Mesenteric fat pad (tissue), 1 donor: ENCODE results near the gene GALM. TPM values are rescaled to one million over a fixed set of nuclear protein-coding genes. Genes with fewer than 3 reads are reported as not detected.
"Not testable (repeated sequence)": the region's sequence is repeated elsewhere in the genome, so short reads cannot be mapped to it uniquely, and the experiment has no call there.

Source experiments
- DNase-seq: peaks from one replicate; pipeline ENCODE4 v3.0.0-alpha.2; 2020; ENCODE audit warnings: low spot score
- long read RNA-seq: library from polyadenylated mRNA; unstranded; transcript quantifications from one replicate; pipeline ENCODE4 v2.0.0, GENCODE V29; 2020
- total RNA-seq: library from RNA; stranded (reverse); fragmentation: NEBNext Ultra II Directional; extraction: Animal tissue kit (Norgen Biotek cat#: 25700); gene quantifications from one replicate; pipeline ENCODE4 v1.2.1, GENCODE V29; 2021
- donor health status: DM: yes; HTN: yes; CAD: no.

Gene GALM
- total RNA-seq: 16.3 TPM
- long read RNA-seq, transcript GALM-201 (7 exons, 2,484 nt): major isoform, 169 of 193 reads
- long read RNA-seq, partial matches to known transcripts: 9 of 193 reads
- long read RNA-seq, other reads (novel, unspliced or antisense): 13 of 193 reads

DNA sequence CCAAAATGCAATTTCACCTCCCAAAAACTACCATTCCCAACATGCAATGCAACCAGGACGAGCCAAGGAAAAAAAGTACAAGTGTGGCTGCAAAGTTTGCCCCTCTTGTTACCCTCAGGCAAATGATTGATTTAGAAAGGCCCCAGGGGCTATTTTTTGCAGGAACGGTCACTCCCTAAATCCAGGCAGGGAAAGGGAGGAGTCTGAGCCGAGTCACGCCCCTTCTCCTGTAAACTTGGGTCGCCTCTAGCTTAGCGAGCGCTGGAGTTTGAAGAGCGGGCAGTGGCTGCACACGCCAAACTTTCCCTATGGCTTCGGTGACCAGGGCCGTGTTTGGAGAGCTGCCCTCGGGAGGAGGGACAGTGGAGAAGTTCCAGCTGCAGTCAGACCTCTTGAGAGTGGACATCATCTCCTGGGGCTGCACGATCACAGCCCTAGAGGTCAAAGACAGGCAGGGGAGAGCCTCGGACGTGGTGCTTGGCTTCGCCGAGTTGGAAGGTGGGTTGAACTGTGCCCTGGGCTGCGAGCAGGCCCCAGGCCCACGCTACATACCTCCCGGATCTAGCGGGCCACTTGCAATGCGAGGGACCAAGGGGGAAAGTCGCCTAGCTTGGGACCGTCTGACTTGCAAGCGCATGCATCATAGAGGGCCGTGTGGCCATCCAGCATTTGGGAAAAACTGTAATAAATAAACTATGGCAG, at the start of gene GALM:
TSS of gene GALM (plus strand) at position 261 of the 702 bp plus-strand sequence. CDS start at position 309, 48 bp downstream.
- peak; percentile 91 for DNase-seq

DNA sequence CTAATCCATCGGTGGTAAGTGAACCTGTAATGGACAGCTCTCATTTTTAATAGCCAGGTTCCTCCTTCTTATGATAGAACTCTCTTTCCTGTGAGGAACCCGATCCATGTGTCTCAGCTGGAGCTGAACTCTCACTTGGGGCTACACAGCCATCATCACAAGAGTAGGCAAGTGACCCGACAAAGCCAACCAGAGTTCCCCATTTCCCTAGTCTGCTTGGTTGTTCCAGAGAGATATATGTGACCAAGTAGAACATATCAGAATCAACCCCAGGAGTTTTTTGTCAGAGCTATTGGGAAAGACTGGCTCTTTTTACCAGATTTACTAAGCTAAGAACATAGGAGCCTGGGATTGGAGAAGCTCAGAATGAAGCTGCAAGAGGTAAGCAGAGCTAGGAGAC, 48.6 kb upstream of the GALM start:
- no peak for DNase-seq

DNA sequence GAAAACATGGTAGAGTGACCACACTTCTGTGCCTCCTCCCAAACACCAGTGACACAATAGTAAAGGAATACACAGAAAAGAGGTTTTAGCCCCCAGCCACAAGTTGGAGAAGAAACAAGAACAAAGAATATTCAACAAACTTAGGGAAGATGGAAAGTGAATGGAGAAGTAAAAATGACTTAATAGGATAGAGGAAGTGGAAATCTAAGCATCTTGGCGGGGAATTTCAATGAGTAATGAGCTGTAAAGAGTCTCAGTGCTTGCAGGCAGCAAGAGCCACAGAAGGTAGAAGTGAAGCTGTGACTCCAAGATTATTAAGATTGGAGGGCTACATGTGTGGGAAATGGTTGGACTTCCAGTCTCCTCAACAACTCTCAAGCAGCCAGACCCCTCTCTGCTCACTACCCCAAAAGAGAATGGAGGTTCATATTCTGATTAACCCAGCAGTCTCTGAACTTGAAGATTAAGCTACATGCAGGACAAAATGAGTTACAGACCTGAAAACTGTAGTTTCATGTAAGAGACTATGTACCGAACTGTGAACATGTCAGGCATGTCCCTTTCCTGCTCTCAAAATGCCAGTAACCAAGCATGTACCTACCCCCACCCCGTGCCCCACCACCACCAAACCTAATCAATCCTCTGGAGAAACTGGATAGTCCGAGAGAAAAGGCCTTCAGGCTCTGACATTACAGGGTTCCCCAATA, 46.3 kb upstream of the GALM start:
- no peak for DNase-seq

DNA sequence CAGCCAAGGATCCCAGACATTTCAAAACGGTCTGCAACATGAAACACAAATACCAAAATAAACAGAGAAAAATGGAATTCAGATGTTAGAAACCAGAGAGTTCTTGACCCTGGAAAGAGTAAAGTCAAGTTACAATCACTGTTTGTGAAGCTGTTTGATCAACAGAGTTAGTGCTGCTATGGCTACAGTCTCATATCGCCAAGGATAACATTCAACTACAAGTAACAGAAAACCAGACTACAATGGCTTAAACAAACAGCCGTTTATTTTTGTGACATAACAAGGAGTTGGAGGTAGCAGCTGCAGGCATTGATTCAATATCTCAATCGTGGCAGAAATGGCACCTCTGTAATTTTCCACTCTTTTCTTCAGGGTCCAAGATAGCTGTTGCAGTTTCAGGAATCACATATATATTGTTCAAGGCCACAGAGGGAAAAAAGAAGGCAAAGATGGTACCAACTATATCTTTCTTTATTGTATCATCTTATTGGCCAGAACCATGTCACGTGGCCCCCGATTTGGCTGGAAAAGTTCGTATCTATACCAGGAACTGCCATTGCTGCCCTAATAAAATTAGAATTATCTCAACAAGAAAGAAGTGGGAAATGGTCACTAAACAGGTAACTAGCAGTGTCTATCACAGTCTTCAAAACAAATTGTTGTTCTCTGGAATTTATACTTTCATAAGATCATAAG, 45.5 kb upstream of the GALM start:
- no peak for DNase-seq

DNA sequence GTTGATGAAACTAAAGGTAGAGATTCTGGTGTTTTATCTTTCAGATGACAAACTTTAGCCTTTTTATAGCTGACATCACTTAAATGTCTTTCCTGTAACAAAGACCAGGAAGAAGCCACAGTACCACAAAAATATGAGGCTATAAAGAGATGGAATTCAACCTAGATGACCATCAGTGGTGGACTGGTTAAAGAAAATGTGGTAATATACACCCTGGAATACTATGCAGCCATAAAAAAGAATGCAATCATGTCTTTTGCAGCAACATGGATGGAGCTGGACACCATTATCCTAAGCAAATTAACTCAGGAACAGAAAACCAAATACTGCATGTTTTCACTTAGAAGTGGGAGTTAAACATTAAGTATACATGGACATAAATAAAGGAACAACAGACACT, 44.9 kb upstream of the GALM start:
- DNase-seq: no peak

DNA sequence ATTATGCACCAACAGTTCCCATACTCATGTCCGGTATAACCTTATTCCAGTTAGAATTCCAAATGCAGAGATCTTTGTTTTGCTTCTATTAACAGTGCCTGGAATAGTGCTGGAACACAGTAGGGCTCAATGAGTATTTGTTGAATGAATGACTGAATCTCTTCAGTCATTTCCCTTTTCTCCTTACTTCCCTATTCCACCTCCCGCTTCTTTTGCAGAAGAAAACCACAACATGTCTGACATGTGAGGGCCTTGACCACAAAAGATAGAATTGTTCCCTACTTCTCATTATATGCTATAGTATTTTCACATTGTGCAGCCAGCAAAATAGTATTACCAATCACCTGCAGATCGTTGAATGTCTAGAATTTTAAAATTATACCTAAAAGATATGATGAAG, 43.7 kb upstream of the GALM start:
- no peak for DNase-seq

DNA sequence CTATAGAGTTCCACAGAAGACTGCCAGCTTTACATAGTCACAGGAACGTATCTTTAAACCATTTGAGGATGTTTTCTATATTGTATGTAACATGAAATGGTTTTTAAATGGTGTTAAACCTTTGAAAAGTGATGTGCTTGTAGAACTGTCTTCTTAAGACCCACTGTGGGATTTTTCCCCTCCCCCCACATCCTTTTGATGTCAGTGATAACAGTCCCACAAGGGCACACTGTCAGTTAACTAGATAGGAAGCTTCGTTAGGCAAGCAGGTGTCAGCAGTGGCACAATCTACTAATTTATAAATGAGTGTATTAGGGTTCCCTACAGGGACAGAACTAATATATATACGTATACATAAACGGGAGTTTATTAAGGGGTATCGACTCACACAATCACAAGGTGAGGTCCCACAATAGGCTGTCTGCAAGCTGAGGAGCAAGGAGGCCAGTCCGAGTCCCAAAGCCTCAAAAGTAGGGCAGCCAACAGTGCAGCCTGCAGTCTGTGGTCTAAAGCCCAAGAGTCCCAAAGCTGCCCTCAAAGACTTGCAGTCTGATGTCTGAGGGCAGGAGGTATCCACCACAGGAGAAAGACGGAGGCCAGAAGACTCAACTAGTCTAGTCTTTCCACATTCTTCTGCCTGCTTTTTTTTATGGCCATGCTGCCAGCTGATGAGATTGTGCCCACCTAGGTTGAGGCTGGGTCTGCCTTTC, 39.4 kb upstream of the GALM start:
- no peak for DNase-seq

DNA sequence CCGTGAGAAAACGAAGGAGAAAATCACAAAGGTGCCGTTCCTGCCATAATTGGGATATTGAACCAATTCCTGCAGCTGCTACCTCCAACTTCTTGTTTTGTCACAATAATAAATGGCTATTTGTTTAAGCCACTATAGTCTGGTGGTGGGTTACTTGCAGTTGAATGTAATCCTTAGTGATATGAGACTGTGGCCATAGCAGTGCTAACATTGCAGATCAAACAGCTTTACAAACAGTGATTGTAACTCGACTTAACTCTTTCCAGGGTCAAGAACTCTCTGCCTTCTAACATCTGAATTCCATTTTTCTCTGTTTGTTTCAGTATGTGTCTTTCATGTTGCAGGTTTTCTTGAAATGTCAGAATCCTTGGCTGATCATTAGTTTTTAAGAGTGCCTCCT, 38.5 kb upstream of the GALM start:
- no peak for DNase-seq

DNA sequence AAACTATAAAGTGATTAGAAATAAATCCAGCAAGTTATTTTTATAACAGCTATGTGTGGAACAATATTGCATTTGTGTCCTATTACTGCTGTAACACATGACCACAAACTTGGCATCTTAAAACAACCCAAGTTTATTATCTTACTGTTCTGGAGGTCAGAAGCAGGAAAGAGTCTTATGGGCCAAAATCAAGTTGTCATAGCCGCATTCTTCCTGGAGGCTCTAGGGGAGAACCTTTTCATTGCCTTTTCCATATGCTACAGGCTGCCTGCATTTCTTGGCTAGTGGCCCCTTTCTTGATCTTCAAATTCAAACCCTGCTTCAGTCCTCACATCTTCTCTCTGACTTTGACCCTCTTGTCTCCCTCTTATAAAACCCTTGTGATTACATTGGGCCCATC, 36.2 kb upstream of the GALM start:
- no peak for DNase-seq

DNA sequence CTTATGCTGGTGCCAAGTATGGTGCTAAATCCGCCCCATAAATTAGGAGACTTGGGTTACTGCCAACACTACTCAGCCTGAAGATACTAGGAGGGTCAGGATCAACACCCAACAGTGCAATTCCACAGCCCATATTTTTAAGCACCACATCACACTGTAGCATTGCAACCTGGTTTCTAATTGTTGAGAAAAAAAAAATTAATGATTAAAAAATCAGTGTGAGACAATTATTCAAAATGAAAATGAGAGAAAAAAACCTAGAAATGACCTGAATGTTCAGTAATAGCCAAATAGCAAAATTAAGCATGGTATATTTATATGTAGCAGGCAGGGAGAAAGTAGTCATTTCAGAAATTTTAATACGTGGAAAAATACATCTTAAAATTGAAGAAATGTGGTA, 33.9 kb upstream of the GALM start:
- DNase-seq: no peak

DNA sequence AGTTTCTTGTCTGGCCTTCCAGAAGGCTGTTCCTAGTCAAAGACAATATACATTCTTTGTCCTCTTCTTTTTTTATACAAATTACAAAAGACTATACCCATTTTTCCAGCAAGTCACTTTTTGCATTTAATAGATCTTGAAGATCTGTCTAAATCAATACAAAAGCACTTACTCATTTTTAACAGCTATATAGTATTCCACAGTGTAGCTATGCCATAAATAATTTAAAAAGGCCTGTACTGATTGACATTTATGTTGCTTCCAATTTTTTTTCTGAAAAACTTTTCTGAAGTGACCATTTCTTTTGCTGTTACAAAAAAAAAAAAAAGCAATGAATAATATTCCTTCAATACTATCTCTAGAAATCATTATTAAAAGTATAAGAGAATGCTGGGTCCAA, 32.9 kb upstream of the GALM start:
- no peak for DNase-seq

DNA sequence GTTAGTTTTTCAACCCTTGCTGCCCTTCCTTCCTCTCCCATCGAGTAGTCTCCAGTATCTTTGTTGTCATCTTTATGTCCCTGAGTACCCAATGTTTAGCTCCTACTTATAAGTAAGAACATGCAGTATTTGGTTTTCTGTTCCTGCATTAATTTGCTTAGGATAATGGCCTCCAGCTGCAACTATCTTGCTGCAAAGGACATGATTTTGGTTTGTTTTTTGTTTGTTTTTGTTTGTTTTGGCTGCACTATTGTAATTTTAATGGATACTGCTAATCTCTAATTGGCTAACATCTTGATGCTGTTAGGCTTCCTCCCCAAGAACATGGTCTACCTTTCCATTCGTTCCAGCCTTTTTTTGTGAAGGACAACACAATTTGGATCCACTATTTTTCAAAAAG, 32.0 kb upstream of the GALM start:
- no peak for DNase-seq

DNA sequence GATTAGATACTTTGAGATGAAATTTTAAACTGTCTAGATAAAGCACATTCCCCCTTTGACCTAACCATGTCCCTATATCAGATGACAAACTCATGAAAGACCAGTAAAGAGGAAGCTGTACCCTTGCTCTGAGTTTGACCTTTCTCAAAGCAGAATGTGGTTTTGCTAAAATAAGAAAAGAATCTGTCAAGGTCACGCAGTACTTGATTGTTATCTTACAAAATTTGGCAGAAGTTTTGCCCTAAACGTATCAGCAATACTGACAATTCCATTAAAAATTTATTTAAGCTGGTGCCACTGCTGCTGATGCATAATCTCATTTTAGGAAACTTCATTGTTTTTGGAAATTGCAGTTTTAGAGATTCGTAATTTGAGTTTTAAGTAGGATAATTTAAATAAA, 31.2 kb upstream of the GALM start:
- DNase-seq: no peak

DNA sequence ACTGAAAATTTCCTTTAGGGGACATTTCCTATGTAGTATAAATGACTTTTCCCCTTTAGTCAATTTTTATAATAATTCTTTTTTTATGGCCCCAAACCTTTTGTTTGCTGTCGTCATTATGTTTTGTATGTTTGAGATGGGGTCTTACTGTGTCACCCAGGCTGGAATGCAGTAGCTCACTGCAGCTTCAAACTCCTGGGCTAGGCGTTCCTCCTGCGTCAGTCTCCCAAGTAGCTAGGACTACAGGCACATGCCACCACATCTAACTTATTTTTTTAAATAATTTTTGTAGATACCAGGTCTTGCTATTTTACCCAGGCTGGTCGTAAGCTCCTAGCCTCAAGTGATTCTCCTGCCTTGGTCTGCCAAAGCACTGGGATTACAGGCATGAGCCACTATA, 30.8 kb upstream of the GALM start:
- no peak for DNase-seq

DNA sequence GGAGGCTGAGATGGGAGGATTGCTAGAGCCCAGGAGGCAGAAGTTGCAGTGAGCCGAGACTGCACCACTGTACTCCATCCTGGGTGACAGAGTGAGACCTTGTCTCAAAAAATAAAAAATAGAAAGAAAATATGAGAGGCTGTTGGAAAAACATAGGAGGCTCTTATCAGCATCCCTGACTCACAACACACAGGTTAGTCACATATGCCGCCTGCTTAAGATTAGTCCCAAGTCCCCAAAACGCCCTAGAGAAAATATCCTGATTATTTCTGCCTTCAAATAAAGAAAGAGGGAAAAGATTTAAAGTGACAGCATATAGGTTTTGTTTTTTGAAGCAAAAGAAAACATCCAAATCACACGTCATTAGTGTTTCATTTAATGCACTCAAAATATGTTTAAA, 29.8 kb upstream of the GALM start:
- no peak for DNase-seq

DNA sequence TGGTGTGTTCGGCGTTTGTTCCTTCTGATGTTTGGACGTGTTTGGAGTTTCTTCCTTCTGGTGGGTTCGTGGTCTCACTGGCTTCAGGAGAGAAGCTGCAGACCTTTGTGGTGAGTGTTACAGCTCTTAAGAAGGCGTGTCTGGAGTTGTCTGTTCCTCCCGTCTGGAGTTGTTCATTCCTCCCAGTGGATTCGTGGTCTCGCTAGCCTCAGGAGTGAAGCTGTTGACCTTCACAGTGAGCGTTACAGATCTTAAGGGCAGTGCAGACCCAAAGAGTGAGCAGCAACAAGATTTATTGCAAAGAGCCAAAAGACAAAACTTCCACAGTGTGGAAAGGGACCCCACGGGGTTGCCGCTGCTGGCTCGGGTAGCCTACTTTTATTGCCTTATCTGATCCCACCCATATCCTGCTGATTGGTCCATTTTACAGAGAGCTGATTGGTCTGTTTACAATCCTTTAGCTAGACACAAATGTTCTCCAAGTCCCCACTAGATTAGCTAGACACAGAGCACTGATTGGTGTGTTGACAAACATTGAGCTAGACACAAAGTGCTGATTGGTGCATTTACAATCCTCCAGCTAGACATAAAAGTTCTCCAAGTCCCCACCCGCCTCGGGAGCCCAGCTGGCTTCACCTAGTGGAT, 23.4 kb upstream of the GALM start:
- DNase-seq: not testable (repeated sequence)

DNA sequence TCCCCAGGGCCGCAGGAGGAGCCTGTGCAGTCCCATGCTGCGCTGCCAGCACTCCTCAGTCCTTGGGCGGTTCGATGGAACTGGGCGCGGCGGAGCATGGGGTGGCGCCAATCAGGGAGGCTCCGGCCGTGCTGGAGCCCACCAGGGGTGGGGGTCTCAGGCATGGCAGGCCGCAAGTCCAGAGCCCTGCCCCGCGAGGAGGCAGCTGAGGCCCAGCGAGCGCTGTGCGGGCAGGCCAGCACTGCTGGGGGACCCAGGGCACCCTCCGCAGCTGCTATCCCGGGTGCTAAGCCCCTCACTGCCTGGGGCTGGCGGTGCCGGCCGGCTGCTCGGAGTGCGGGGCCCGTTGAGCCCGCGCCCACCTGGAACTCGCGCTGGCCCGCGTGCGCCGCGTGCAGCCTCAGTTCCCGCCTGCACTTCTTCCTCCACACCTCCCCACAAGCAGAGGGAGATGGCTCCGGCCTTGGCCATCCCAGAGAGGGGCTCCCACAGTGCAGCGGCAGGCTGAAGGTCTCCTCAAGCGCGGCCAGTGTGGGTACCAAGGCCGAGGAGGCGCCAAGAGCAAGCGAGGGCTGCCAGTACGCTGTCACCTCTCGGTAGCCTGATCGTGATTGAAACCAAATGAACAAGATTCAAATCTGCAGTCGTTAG, 22.8 kb upstream of the GALM start:
- DNase-seq: no peak

DNA sequence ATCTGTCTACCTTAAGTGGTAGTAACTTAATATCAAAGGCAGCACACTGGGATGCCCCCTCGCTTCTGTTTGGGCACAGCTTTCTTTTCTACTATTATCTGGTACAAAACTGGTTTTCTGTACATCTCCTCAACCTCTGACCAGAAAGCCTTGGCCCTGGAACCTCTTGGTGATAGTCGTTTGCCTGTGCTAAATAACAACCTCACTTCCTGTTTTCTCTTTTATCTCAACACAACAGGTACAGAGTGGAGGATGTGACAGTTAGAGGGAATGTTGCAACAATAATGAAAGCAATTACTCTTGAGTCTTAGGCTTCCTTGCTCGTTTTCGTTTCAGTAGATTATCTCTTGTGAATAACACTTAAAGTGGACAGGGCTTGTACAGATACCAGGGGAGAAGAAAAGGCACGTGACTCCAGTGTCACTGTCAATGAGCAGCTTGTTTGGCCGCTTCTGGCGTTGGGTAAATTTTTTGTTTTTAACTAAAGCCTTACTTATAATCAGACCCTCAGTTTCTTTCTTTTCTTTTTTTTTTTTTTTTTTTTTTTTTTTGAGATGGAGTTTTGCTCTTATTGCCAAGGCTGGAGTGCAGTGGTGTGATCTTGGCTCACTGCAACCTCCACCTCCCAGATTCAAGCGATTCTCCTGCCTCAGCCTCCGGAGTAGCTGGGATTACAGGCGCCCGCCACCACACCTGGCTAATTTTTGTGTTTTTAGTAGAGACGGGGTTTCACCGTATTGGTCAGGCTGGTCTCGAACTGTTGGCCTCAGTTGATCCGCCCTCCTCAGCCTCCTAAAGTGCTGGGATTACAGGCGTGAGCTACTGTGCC, 22.0 kb upstream of the GALM start:
- not testable (repeated sequence) for DNase-seq

DNA sequence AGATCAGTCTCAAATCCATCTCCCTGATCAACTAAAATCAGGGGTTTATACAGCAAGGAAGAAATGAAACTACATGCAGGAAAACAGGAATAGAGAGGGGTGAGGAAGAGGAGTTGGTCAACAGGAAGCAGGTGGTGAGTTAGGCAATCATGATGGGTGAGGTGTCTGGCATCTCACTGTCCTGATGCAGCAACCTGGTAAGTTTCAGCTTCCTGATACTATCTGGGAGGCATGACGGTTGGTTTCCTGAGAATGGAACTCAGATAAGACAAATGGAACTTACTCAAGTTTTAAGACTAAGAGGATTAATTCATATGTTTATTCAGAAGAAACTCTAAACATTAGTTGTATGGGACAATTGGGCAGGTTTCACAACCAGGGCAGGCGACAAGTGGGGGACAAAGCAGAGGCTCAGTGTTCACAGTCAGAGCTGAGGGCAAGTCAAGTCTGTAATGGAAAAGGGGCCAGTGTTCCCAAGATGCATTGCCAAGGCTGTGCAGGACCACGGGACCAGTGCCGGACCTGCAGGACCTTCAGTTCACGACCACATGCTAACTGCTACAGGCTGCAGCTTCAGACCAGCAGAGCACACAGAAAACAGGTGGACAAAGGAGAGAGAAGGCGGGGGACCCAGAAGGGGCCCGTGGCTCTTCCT, 17.7 kb upstream of the GALM start:
- DNase-seq: no peak
